Measurements from ENCODE around the gene OR6C74. TPM values are rescaled to one million over a fixed set of nuclear protein-coding genes. Genes with fewer than 3 reads are reported as not detected.

Gene OR6C74
- polyA plus RNA-seq, 2 of the 4 experiments (the other 2 are of a cell fraction) = not detected

- WGBS (ENCODE audit: missing lambda C conversion rate) = 0% methylated on average over 1 of the region's 1 CpG
- H3K4me3 ChIP-seq = no peak overlapping the region
- H3K9me3 ChIP-seq = no peaks in the 10 kb centered on the region
- FAIRE-seq = no peak
- no peak for ATAC-seq
- H3K4me2 ChIP-seq = no peak overlapping the region
- no peak overlapping the region for H3K27ac ChIP-seq
- POLR2A ChIA-PET = no interaction called here
- CTCF ChIA-PET = no interaction called here
- DNase-seq (ENCODE audit: low read depth in 1 of 2, low spot score in 1 of 2) = no peak
- no peaks in the 10 kb centered on the region for H3K4me1 ChIP-seq
- TF ChIP-seq CBX8 (IDR thresholded peaks at IDR 0.05) = no peak
- no peak for TF ChIP-seq RFX5 (IDR thresholded peaks at IDR 0.05)
- TF ChIP-seq TP53 (CRISPR knock-in tag; IDR thresholded peaks at IDR 0.05) = no peak
These were observed 17.9 kb upstream of the OR6C74 start for GRCh38 chr12:55226523-55226922.

- Histone ChIP-seq H3K4me1 (no peaks in the 10 kb centered on the region), H3K27ac (no peak overlapping the region), H3K4me3 (no peak overlapping the region), H3K4me2 (no peak overlapping the region), H3K9me3 (no peaks in the 10 kb centered on the region)
- POLR2A ChIA-PET = no interaction called here
- CTCF ChIA-PET = no interaction called here
- TF ChIP-seq HOXA7 (CRISPR knock-in tag; IDR thresholded peaks at IDR 0.05) (no peak), POLR2A (IDR thresholded peaks at IDR 0.05; ENCODE audit: low read length) (no peak), SMC3 (IDR thresholded peaks at IDR 0.05) (no peak), EHF (CRISPR knock-in tag; IDR thresholded peaks at IDR 0.05) (no peak), MAX (IDR thresholded peaks at IDR 0.05) (no peak), NPAS2 (CRISPR knock-in tag; IDR thresholded peaks at IDR 0.05; ENCODE audit: borderline replicate concordance) (no peak)
- FAIRE-seq (no peak), DNase-seq (ENCODE audit: low read depth in 1 of 2, low spot score in 1 of 2) (no peak), ATAC-seq (no peak)
- WGBS (ENCODE audit: missing lambda C conversion rate) = 3% methylated on average over 3 of the region's 3 CpGs
These were observed 16.8 kb upstream of the OR6C74 start for GRCh38 chr12:55227643-55228042.

GRCh38 chr12:55246159-55246558 is 1.8 kb downstream of the OR6C74 start:
- FAIRE-seq (no peak), DNase-seq (ENCODE audit: low read depth in 1 of 2, low spot score in 1 of 2) (no peak), ATAC-seq (no peak)
- 0% methylated on average over 1 of the region's 1 CpG for WGBS (ENCODE audit: missing lambda C conversion rate)
- TF ChIP-seq NFE2L2 (conservative IDR thresholded peaks at IDR 0.05; ENCODE audit: low read length) = no peak
- TF ChIP-seq ZFP36 (IDR thresholded peaks at IDR 0.05; ENCODE audit: borderline replicate concordance, partially characterized antibody) = no peak
- no peak for TF ChIP-seq TFCP2L1 (CRISPR knock-in tag; IDR thresholded peaks at IDR 0.05)
- no peak for TF ChIP-seq EHF (CRISPR knock-in tag; IDR thresholded peaks at IDR 0.05)
- TF ChIP-seq EHMT2 (IDR thresholded peaks at IDR 0.05; ENCODE audit: low read depth) = no peak
- TF ChIP-seq ZSCAN20 (CRISPR knock-in tag; IDR thresholded peaks at IDR 0.05) = no peak
- TF ChIP-seq ESRRA (IDR thresholded peaks at IDR 0.05; ENCODE audit: borderline replicate concordance, low read length) = no peak
- no peak for TF ChIP-seq TP53 (CRISPR knock-in tag; IDR thresholded peaks at IDR 0.05)
- TF ChIP-seq CHD2 (IDR thresholded peaks at IDR 0.05; ENCODE audit: low read length, partially characterized antibody) = no peak
- TF ChIP-seq FOXS1 (CRISPR knock-in tag; IDR thresholded peaks at IDR 0.05) = no peak
- no peak for TF ChIP-seq HMGXB4 (CRISPR knock-in tag; IDR thresholded peaks at IDR 0.05; ENCODE audit: borderline replicate concordance)
- TF ChIP-seq KDM1A (IDR thresholded peaks at IDR 0.05; ENCODE audit: low read depth) = no peak
- no peak for TF ChIP-seq E2F6 (IDR thresholded peaks at IDR 0.05; ENCODE audit: borderline replicate concordance, low read depth)
- TF ChIP-seq USF2 (IDR thresholded peaks at IDR 0.05) = no peak
- H3K4me2 ChIP-seq = no peak overlapping the region
- ChIA-PET CTCF (interaction anchor here (1.3 kb wide), 1 partner anchor 49 kb away, joined by 4 read pairs; no protein-coding TSS in a partner anchor), POLR2A (no interaction called here)
- H3K9me3 ChIP-seq = no peaks in the 10 kb centered on the region
- H3K27ac ChIP-seq = no peak overlapping the region
- no peaks in the 10 kb centered on the region for H3K4me1 ChIP-seq
- H3K4me3 ChIP-seq = no peak overlapping the region
